ENCODE results near the gene PCDHGB6.
"Not testable (repeated sequence)": the region's sequence is repeated elsewhere in the genome, so short reads cannot be mapped to it uniquely, and the experiment has no call there.

The PCDHGB6 gene

DNA sequence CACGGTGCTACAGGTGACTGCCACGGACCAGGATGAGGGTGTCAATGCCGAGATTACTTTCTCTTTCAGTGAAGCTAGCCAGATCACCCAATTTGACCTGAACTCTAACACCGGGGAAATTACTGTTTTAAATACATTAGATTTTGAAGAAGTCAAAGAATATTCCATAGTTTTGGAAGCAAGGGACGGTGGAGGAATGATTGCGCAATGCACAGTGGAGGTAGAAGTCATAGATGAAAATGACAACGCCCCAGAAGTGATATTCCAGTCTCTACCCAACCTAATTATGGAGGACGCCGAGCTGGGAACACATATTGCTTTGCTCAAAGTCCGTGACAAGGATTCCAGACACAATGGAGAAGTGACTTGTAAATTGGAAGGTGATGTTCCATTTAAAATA is 19.2 kb upstream of the PCDHGB6 start:
- DNase-seq (no peak), ATAC-seq (no peak)

DNA sequence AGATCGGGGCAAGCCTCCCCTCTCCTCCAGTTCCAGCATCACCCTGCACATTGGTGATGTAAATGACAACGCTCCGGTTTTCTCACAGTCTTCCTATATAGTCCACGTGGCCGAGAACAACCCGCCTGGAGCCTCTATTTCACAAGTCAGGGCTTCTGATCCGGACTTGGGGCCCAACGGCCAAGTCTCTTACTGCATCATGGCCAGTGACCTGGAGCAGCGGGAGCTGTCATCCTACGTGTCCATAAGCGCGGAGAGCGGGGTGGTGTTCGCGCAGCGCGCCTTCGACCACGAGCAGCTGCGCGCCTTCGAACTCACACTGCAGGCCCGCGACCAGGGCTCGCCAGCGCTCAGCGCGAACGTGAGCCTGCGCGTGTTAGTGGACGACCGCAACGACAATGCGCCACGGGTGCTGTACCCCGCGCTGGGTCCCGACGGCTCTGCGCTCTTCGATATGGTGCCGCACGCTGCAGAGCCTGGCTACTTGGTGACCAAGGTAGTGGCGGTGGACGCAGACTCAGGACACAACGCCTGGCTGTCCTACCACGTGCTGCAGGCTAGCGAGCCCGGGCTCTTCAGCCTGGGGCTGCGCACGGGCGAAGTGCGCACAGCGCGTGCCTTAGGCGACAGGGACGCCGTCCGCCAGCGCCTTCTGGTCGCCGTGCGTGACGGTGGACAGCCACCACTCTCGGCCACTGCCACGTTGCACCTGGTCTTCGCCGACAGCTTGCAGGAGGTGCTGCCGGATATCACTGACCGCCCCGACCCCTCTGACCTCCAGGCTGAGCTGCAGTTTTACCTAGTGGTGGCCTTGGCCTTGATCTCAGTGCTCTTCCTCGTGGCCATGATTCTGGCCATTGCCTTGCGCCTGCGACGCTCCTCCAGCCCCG is 18.4 kb upstream of the PCDHGB6 start:
- no peak for DNase-seq
- ATAC-seq, result no peak

DNA sequence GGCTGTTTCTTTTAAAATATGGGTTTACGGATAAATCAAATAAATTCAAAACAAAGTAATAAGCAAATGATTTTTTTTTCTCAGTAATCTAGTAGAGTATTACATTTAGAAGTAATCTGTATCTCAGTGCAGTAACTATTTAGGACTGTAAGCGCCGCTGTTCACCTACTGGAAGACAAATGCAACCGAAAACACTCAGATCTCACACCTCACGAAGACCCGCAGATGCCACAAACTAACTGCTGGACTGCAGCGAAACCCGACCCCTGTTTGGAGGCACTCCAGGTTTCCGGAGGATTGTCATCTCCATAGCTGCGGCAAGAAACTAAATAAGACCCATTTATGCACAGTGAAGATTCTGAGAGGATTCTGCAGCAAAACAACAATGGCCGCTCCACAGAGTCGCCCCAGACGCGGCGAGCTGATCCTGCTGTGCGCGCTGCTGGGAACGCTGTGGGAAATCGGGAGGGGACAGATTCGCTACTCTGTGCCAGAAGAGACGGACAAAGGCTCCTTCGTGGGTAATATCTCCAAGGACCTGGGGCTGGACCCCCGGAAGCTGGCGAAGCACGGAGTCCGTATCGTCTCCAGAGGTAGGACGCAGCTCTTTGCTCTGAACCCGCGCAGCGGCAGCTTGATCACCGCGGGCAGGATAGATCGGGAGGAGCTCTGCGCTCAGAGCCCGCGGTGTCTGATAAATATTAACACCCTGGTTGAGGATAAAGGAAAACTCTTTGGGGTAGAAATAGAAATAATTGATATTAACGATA is 15.2 kb upstream of the PCDHGB6 start, which contains the start of gene PCDHGA8:
TSS of gene PCDHGA8 (plus strand) at position 205 of the 770 bp plus-strand sequence. CDS start at position 386, 181 bp downstream.
- no peak for DNase-seq
- ATAC-seq, result no peak

DNA sequence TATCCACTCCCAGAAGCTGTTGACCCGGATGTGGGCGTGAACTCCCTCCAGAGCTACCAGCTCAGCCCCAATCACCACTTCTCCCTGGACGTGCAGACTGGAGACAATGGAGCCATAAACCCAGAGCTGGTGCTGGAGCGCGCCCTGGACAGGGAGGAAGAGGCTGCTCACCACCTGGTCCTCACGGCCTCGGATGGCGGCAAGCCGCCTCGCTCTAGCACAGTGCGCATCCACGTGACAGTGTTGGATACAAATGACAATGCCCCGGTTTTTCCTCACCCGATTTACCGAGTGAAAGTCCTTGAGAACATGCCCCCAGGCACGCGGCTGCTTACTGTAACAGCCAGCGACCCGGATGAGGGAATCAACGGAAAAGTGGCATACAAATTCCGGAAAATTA is 14.6 kb upstream of the PCDHGB6 start:
- DNase-seq, result no peak
- no peak for ATAC-seq

DNA sequence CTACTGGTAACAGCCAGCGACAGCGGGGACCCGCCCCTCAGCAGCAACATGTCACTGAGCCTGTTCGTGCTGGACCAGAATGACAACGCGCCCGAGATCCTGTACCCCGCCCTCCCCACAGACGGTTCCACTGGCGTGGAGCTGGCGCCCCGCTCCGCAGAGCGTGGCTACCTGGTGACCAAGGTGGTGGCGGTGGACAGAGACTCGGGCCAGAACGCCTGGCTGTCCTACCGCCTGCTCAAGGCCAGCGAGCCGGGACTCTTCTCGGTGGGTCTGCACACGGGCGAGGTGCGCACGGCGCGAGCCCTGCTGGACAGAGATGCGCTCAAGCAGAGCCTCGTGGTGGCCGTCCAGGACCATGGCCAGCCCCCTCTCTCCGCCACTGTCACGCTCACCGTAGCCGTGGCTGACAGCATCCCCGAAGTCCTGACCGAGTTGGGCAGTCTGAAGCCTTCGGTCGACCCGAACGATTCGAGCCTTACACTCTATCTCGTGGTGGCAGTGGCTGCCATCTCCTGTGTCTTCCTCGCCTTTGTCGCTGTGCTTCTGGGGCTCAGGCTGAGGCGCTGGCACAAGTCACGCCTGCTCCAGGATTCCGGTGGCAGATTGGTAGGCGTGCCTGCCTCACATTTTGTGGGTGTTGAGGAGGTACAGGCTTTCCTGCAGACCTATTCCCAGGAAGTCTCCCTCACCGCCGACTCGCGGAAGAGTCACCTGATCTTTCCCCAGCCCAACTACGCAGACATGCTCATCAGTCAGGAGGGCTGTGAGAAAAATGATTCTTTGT is 13.2 kb upstream of the PCDHGB6 start:
- not testable (repeated sequence) for ATAC-seq, DNase-seq

DNA sequence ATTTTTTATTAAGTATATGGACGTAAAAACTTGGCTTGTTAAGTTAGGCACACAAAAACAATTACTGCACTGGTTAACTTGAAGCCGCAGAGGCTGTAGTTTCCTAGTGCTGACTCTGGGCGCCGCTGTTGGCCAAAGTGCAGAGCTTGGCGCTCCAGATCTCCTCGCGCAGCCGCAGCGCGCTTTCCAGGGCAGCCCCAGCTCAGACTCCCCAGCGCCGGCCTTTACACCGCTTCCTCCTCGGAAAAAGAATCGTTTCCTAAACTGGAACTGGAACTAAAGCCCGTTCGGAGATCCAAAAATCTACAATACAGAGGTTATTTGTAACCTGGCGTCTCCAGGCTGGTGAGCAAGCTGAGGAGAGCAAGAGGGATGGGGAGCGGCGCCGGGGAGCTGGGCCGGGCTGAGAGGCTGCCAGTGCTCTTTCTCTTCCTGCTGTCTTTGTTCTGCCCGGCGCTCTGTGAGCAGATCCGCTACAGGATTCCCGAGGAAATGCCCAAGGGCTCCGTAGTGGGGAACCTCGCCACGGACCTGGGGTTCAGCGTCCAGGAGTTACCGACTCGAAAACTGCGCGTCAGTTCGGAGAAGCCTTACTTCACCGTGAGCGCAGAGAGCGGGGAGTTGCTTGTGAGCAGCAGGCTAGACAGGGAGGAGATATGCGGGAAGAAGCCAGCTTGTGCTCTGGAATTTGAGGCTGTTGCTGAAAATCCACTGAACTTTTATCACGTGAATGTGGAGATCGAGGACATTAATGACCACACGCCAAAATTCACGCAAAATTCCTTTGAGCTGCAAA is 9.9 kb upstream of the PCDHGB6 start, which contains the start of gene PCDHGB5:
TSS of gene PCDHGB5 (plus strand) at position 192 of the 796 bp plus-strand sequence. CDS start at position 373, 181 bp downstream.
- not testable (repeated sequence) for ATAC-seq
- peak; percentile 43 for DNase-seq

DNA sequence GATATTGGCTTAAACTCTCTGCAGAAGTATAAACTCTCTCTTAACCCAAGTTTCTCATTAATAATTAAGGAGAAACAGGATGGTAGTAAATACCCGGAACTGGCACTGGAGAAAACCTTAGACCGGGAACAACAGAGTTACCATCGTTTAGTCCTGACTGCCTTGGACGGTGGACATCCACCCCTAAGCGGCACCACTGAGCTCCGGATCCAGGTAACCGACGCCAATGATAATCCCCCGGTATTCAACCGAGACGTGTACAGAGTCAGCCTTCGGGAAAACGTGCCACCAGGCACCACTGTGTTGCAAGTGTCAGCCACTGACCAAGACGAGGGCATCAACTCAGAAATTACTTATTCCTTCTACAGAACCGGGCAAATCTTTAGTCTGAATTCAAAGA is 9.2 kb upstream of the PCDHGB6 start:
- no peak for DNase-seq
- ATAC-seq, result no peak

DNA sequence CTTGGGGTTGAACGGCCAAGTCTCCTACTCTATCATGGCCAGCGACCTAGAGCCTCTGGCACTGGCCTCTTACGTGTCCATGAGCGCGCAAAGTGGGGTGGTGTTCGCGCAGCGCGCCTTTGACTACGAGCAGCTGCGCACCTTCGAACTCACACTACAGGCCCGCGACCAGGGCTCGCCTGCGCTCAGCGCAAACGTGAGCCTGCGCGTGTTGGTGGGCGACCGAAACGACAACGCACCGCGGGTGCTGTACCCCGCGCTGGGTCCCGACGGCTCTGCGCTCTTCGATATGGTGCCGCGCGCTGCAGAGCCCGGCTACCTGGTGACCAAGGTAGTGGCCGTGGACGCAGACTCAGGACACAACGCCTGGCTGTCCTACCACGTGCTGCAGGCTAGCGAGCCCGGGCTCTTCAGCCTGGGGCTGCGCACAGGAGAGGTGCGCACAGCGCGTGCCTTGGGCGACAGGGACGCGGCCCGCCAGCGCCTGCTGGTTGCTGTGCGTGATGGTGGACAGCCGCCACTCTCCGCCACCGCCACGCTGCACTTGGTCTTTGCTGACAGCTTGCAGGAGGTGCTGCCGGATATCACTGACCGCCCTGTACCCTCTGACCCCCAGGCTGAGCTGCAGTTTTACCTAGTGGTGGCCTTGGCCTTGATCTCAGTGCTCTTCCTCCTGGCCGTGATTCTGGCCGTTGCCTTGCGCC is 8.1 kb upstream of the PCDHGB6 start:
- DNase-seq, result no peak
- ATAC-seq, result no peak

DNA sequence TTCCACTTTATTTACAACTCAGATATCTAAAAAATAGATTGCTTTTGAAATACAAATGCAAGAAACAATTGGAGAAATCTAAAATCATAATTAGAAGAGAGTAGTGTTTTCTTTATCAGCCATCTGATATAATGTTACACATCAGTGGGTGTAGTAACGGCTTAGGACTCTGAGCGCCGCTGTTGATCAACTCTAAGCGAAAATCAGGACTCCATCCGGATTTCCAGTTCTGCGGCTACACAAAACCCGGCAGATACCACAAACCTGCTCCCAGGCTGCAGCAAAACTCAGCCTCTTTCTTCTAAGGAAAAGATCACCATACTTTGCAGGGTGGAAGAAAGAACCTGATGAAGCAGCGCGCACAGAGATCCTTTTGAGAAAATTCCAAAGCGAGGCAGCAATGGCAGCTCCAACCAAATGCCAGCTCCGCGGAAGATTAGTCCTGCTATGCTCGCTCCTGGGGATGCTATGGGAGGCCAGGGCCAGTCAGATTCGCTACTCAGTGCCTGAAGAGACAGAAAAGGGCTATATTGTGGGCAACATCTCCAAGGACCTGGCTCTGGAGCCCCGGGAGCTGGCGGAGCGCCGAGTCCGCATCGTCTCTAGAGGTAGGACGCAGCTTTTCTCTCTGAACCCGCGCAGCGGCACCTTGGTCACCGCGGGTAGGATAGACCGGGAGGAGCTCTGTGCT is 5.1 kb upstream of the PCDHGB6 start, which contains the start of gene PCDHGA9:
TSS of gene PCDHGA9 (plus strand) at position 226 of the 691 bp plus-strand sequence. CDS start at position 401, 175 bp downstream.
- DNase-seq (no peak), ATAC-seq (no peak)

DNA sequence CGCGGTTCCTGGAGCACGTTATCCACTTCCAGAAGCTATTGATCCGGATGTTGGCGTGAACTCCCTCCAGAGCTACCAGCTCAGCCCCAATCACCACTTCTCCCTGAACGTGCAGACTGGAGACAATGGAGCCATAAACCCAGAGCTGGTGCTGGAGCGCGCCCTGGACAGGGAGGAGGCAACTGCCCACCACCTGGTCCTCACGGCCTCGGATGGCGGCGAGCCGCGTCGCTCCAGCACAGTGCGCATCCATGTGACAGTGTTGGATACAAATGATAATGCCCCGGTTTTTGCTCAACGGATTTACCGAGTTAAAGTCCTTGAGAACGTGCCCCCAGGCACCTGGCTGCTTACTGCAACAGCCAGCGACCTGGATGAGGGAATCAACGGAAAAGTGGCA is 4.4 kb upstream of the PCDHGB6 start:
- DNase-seq (no peak), ATAC-seq (no peak)

DNA sequence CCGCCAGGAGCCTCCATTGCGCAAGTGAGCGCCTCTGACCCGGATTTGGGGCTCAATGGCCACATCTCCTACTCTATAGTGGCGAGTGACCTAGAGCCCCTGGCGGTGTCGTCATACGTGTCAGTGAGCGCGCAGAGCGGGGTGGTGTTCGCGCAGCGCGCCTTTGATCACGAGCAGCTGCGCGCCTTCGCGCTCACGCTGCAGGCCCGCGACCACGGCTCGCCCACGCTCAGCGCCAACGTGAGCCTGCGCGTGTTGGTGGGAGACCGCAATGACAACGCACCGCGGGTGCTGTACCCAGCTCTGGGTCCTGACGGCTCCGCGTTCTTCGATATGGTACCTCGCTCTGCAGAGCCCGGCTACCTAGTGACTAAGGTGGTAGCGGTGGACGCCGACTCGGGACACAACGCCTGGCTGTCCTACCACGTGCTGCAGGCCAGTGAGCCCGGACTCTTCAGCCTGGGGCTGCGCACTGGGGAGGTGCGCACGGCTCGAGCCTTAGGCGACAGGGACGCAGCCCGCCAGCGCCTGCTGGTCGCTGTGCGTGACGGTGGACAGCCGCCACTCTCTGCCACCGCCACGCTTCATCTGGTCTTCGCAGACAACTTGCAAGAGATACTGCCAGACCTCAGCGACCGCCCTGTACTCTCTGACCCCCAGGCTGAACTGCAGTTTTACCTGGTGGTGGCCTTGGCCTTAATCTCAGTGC is 1.9 kb downstream of the PCDHGB6 start:
- DNase-seq, result no peak
- no peak for ATAC-seq

DNA sequence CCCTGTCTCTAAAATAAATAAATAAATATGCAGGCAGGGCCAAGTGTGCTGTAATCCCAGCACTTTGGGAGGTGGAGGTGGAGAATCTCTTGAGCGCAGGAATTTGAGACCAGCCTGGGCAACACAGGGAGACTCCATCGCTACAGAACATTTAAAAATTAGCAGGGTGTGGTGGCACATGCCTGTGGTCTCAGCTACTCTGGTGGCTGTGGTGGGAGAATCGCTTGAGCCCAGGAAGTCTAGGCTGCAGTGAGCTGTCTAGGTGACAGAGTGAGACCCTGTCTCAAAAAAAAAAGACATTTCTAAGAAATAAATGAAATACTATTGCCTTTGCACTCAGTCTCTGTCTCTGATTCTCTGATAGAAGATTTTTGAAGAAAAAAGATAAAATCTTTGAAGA is 3.8 kb downstream of the PCDHGB6 start:
- ATAC-seq, result no peak

DNA sequence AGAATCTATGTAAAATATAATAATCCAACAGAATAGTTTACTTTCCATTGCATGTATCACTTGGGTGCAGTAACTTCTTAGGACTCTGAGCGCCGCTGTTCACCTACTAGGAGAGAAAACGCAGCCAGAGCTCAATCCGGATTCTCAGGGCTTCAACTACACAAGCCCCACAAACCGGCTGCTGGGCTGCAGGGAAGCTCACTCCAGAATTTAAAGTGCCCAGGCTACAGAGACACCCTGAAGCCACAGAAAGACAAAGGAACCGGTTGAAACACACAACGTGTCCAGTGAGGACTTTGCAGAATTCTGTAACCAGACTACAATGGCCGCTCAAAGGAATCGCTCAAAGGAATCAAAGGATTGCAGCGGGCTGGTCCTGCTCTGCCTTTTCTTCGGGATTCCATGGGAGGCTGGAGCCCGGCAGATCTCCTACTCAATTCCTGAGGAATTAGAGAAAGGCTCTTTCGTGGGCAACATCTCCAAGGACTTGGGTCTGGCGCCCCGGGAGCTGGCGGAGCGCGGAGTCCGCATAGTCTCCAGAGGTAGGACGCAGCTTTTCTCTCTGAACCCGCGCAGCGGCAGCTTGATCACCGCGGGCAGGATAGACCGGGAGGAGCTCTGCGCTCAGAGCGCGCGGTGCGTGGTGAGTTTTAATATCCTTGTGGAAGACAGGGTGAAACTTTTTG is 5.2 kb downstream of the PCDHGB6 start, which contains the start of gene PCDHGA10:
TSS of gene PCDHGA10 (plus strand) at position 134 of the 686 bp plus-strand sequence. CDS start at position 323, 189 bp downstream.
- peak; percentile 64 for ATAC-seq
- DNase-seq, result peak; percentile 47

More for the DNA sequence above, 3.8 kb downstream of the PCDHGB6 start:
- DNase-seq, result no peak

DNA sequence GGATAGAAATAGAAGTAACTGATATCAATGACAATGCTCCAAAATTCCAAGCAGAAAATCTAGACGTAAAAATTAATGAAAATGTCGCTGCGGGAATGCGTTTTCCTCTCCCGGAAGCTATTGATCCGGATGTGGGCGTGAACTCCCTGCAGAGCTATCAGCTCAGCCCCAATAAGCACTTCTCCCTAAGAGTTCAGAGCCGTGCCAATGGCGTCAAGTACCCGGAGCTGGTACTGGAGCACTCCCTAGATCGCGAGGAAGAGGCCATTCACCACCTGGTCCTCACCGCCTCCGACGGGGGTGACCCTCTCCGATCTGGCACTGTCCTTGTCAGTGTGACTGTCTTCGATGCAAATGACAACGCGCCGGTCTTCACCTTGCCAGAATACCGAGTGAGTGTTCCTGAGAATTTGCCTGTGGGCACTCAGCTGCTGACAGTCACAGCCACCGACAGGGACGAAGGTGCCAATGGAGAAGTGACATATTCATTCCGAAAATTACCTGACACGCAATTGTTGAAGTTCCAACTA is 5.8 kb downstream of the PCDHGB6 start:
- DNase-seq, result no peak
- ATAC-seq, result no peak

DNA sequence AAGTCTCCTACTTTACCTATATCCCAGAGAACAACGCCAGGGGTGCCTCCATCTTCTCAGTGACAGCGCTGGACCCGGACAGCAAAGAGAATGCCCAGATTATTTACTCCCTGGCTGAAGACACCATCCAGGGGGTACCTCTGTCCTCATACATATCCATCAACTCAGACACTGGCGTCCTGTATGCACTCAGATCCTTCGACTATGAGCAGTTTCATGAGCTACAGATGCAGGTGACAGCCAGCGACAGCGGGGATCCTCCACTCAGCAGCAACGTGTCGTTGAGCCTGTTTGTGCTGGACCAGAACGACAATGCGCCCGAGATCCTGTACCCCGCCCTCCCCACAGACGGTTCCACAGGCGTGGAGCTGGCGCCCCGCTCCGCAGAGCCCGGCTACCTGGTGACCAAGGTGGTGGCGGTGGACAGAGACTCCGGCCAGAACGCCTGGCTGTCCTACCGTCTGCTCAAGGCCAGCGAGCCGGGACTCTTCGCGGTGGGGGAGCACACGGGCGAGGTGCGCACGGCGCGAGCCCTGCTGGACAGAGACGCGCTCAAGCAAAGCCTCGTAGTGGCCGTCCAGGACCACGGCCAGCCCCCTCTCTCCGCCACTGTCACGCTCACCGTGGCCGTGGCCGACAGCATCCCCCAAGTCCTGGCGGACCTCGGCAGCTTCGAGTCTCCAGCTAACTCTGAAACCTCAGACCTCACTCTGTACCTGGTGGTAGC is 6.9 kb downstream of the PCDHGB6 start:
- DNase-seq, ATAC-seq: not testable (repeated sequence)

DNA sequence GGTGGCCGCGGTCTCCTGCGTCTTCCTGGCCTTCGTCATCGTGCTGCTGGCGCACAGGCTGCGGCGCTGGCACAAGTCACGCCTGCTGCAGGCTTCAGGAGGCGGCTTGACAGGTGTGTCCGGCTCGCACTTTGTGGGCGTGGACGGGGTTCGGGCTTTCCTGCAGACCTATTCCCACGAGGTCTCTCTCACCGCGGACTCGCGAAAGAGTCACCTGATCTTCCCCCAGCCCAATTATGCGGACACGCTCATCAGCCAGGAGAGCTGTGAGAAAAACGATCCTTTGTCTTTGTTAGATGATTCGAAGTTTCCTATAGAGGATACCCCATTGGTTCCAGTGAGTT is 7.4 kb downstream of the PCDHGB6 start:
- not testable (repeated sequence) for ATAC-seq

DNA sequence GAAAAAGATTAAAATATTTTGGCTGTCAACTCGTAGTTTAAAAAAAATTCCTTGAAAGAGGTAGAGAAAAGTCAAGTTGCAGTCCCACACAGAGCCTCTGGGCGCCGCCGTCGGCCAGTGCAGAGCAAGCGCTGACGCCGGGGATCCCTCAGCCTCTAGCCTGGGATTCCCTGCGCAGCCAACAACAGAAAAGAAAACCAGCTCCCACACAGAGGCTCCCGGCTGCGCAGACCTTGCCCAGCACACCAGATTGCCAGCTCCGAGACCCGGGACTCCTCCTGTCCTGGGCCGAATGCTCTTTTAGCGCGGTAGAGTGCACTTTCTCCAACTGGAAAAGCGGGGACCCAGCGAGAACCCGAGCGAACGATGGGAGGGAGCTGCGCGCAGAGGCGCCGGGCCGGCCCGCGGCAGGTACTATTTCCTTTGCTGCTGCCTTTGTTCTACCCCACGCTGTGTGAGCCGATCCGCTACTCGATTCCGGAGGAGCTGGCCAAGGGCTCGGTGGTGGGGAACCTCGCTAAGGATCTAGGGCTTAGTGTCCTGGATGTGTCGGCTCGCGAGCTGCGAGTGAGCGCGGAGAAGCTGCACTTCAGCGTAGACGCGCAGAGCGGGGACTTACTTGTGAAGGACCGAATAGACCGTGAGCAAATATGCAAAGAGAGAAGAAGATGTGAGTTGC is 9.8 kb downstream of the PCDHGB6 start, which contains the start of gene PCDHGB7:
TSS of gene PCDHGB7 (plus strand) at position 184 of the 679 bp plus-strand sequence. CDS start at position 367, 183 bp downstream.
- peak; percentile 65 for DNase-seq
- ATAC-seq, result peak; percentile 72

More for the DNA sequence above, 7.4 kb downstream of the PCDHGB6 start:
- DNase-seq, result not testable (repeated sequence)

All from stimulated activated naive CD8-positive, alpha-beta T cell treated with anti-CD3 and anti-CD28 coated beads, Interleukin-15, Interleukin-2, amounts not matched to agents 100 U/mL and 50 U/mL, for 24 hours (primary cell).